Endothelial cell of umbilical vein (primary cell): Measurements from ENCODE around the gene RTL5. TPM values are rescaled to one million over a fixed set of nuclear protein-coding genes. Genes with fewer than 3 reads are reported as not detected.
A peak's percentile ranks its signal among the peaks of the same experiment; 100 is the strongest.

Experiments
- BruUV-seq: library from RNA; stranded (reverse); fragments of 400-500 nt; replicated peaks from 2 replicates; lab custom pipeline; 2021; lab: Mats Ljungman, UMichigan
- CTCF ChIA-PET: fragments of 300-600, 350-600 bp; sonication (Branson Sonifier 250); formaldehyde crosslinking; loops from one replicate; lab custom pipeline; 2021; ENCODE audit warnings: antibody characterized with exemption, inconsistent platforms; lab: Charles Lee
- POLR2A ChIA-PET: fragments of 300-600, 350-600 bp; sonication (Branson Sonifier 250); formaldehyde crosslinking; loops from one replicate; lab custom pipeline; 2021; ENCODE audit warnings: antibody characterized with exemption, inconsistent platforms; lab: Charles Lee
- DNase-seq: peaks from one replicate; pipeline ENCODE4 v3.0.0-alpha.2; 2011; ENCODE audit warnings: low read depth, low spot score
- FAIRE-seq: peaks from 2 replicates; lab custom pipeline; 2011; peaks lifted over from hg19 to GRCh38; lab: Jason Lieb, UNC
- H2AFZ ChIP-seq: 2 replicates; pipeline ENCODE4 v1.6.0; 2012; ENCODE audit warnings: low read depth, low read length, control low read depth, inconsistent platforms
- H3K27ac ChIP-seq: 2 replicates; pipeline ENCODE4 v1.5.1; 2011; ENCODE audit warnings: low read depth, mild to moderate bottlenecking, control low read depth, low read length, moderate library complexity; ENCODE audit not compliant: insufficient read depth
- H3K27me3 ChIP-seq, 2 experiments: 2 replicates each; pipeline versions ENCODE4 v1.6.0 to v1.6.1; 2011; ENCODE audit warnings: low read length in 2 of 2, mixed read lengths in 1 of 2; ENCODE audit not compliant: control insufficient read depth in 2 of 2, insufficient read depth in 2 of 2
- H3K36me3 ChIP-seq, 2 experiments: 2 replicates in 1 of 2; 3 replicates in 1 of 2; pipeline ENCODE4 v1.5.1; 2011; ENCODE audit warnings: low read length in 2 of 2, mild to moderate bottlenecking in 1 of 2, moderate library complexity in 1 of 2; ENCODE audit not compliant: control insufficient read depth in 2 of 2, insufficient read depth in 2 of 2; ENCODE audit errors: extremely low read depth in 1 of 2
- H3K4me1 ChIP-seq: 3 replicates; pipeline ENCODE4 v1.5.1; 2011; ENCODE audit warnings: mild to moderate bottlenecking, low read length; ENCODE audit not compliant: control insufficient read depth, insufficient read depth; ENCODE audit errors: extremely low read depth
- H3K4me2 ChIP-seq: 2 replicates; pipeline ENCODE4 v1.6.1; 2011; ENCODE audit warnings: low read length, control low read depth, mixed read lengths; ENCODE audit not compliant: insufficient read depth
- H3K4me3 ChIP-seq, 3 experiments: fragments of 200-600 bp in 1 of 3; sonication (generic), shearing (Covaris generic) in 1 of 3; replicated peaks in 1 of 3; 2 replicates each; pipeline ENCODE4 v1.5.1; 2011 to 2016; ENCODE audit warnings: control low read depth in 3 of 3, low read length in 3 of 3, mild to moderate bottlenecking in 2 of 3, inconsistent platforms in 1 of 3, low read depth in 1 of 3, moderate library complexity in 1 of 3; ENCODE audit not compliant: insufficient read depth in 1 of 3
- H3K79me2 ChIP-seq: 2 replicates; pipeline ENCODE4 v1.6.0; 2012; ENCODE audit warnings: low read length, inconsistent platforms; ENCODE audit not compliant: control insufficient read depth, insufficient read depth
- H3K9ac ChIP-seq: replicated peaks from 2 replicates; pipeline ENCODE3; 2011; ENCODE audit warnings: low read length, control low read depth; ENCODE audit not compliant: insufficient read depth; ENCODE audit errors: extremely low read depth
- H3K9me1 ChIP-seq: replicated peaks from 3 replicates; pipeline ENCODE4 v1.6.0; 2011; ENCODE audit warnings: mild to moderate bottlenecking, low read length; ENCODE audit not compliant: control insufficient read depth, insufficient read depth; ENCODE audit errors: extremely low read depth
- H3K9me3 ChIP-seq: replicated peaks from 2 replicates; pipeline ENCODE4 v1.5.1; 2012; ENCODE audit warnings: low read length, inconsistent platforms; ENCODE audit not compliant: control insufficient read depth, insufficient read depth
- H4K20me1 ChIP-seq: replicated peaks from 2 replicates; pipeline ENCODE3; 2011; ENCODE audit warnings: mild to moderate bottlenecking, low read length; ENCODE audit not compliant: control insufficient read depth, insufficient read depth; ENCODE audit errors: extremely low read depth
- CTCF ChIP-seq, 2 donors: IDR thresholded peaks; 1 replicate in 1 of 2; 2 replicates in 1 of 2; pipeline ENCODE4 v1.5.1; 2011; ENCODE audit warnings: low read length in 2 of 2, mild to moderate bottlenecking in 2 of 2, moderate library complexity in 2 of 2, control low read depth in 1 of 2, inconsistent platforms in 1 of 2, low read depth in 1 of 2; ENCODE audit not compliant: insufficient read depth in 1 of 2; ENCODE audit errors: extremely low read depth in 1 of 2
- EZH2 ChIP-seq: IDR thresholded peaks from 2 replicates; pipeline ENCODE4 v1.6.1; 2012; ENCODE audit warnings: borderline replicate concordance, low read depth, mild to moderate bottlenecking, moderate library complexity, low read length, inconsistent platforms; ENCODE audit not compliant: severe bottlenecking
- FOS ChIP-seq: IDR thresholded peaks from 2 replicates; pipeline ENCODE4 v1.6.1; 2011; ENCODE audit warnings: mild to moderate bottlenecking, low read length, moderate library complexity, borderline replicate concordance; ENCODE audit not compliant: insufficient read depth
- GATA2 ChIP-seq: IDR thresholded peaks from 2 replicates; pipeline ENCODE4 v1.7.0; 2011; ENCODE audit warnings: low read depth, mild to moderate bottlenecking, moderate library complexity, mixed read lengths, low read length; ENCODE audit not compliant: insufficient read length, insufficient read depth
- JUN ChIP-seq: IDR thresholded peaks from 2 replicates; pipeline ENCODE4 v1.6.1; 2011; ENCODE audit warnings: borderline replicate concordance, low read depth; ENCODE audit not compliant: insufficient read length, insufficient read depth
- MAX ChIP-seq: IDR thresholded peaks from 2 replicates; pipeline ENCODE4 v1.6.1; 2011; ENCODE audit not compliant: insufficient read depth, insufficient read length
- MYC ChIP-seq: IDR thresholded peaks from one replicate; pipeline ENCODE4 v1.6.1; 2011; ENCODE audit warnings: mild to moderate bottlenecking, low read depth, low read length
- POLR2A ChIP-seq: IDR thresholded peaks from 2 replicates; pipeline ENCODE4 v1.6.1; 2012; ENCODE audit warnings: low read depth, mild to moderate bottlenecking, control low read depth, low read length
- POLR2AphosphoS5 ChIP-seq: IDR thresholded peaks from 2 replicates; pipeline ENCODE4 v1.6.1; 2012; ENCODE audit warnings: low read depth, mild to moderate bottlenecking, control low read depth, low read length, moderate library complexity; ENCODE audit not compliant: insufficient read depth
- dilution Hi-C: fragments of 300-500 bp; cut with MboI; formaldehyde crosslinking; loops from one replicate; pipeline ENCODE4 v1.15.0; 2019; ENCODE audit warnings: low sequenced_read_pairs; ENCODE audit not compliant: extremely low pct_ligation_motif_present
- intact Hi-C: fragments of 100-400 bp; cut with micrococcal nuclease; formaldehyde crosslinking; loops from one replicate; pipeline ENCODE4 v1.10.0; 2022
- polyA plus RNA-seq, 4 experiments: library from polyadenylated mRNA; depleted of rRNA in 3 of 4; stranded (reverse) in 3 of 4; unstranded in 1 of 4; fragments of >200 nt; gene quantifications; 2 replicates each; pipeline versions ENCODE4 v1.2.1 to v1.2.3, GENCODE V29; 2011 to 2012; ENCODE audit warnings: missing spikeins in 1 of 4
- total RNA-seq: library from RNA; stranded (reverse); gene quantifications from 2 replicates; pipeline ENCODE4 v1.2.3, GENCODE V29; 2021

The RTL5 gene
- total and polyA plus RNA-seq, 2 donors (not counting 3 experiments of a cell fraction or from before 2014, with no cell fraction given) = 1.0 to 1.7 TPM

GRCh38 chrX:72105436-72105835 lies 26.3 kb downstream of the RTL5 start:
- Histone ChIP-seq H3K79me2 (peaks cover 13% of the 10 kb centered on the region), H3K4me3 (no peak overlapping the region), H2AFZ (no peak overlapping the region), H3K4me2 (no peak overlapping the region), H3K36me3 (no peaks in the 10 kb centered on the region), H3K9ac (no peak overlapping the region), H3K27me3 (no peaks in the 10 kb centered on the region), H3K9me1 (no peaks in the 10 kb centered on the region), H3K27ac (no peak overlapping the region), H4K20me1 (no peaks in the 10 kb centered on the region), H3K4me1 (peaks cover 5% of the 10 kb centered on the region), H3K9me3 (no peaks in the 10 kb centered on the region)
- TF ChIP-seq GATA2 (no peak), EZH2 (no peak), CTCF (IDR thresholded peaks at IDR 0.05; ENCODE audit: extremely low read depth in 1 of 2, insufficient read depth in 1 of 2, low read depth in 1 of 2, low read length in 2 of 2) (no peak), POLR2A (no peak), MAX (no peak), FOS (no peak), MYC (no peak), POLR2AphosphoS5 (no peak), JUN (no peak)
- no TSS peak for BruUV-seq
- CTCF ChIA-PET = no interaction called here
- dilution Hi-C loops = no loop called here
- intact Hi-C loops = no loop called here
- POLR2A ChIA-PET = no interaction called here
- FAIRE-seq (peak; percentile 44), DNase-seq (no peak)
